CD4-positive, alpha-beta T cell treated with Interleukin-4 for 1 hour (primary cell): ENCODE measurements around the gene LHX5.
A peak's percentile ranks its signal among the peaks of the same experiment; 100 is the strongest.

Source experiments
- DNase-seq, 2 donors: peaks; one replicate each; pipeline ENCODE4 v3.0.0-alpha.2; 2020 to 2022

LHX5 gene

DNA sequence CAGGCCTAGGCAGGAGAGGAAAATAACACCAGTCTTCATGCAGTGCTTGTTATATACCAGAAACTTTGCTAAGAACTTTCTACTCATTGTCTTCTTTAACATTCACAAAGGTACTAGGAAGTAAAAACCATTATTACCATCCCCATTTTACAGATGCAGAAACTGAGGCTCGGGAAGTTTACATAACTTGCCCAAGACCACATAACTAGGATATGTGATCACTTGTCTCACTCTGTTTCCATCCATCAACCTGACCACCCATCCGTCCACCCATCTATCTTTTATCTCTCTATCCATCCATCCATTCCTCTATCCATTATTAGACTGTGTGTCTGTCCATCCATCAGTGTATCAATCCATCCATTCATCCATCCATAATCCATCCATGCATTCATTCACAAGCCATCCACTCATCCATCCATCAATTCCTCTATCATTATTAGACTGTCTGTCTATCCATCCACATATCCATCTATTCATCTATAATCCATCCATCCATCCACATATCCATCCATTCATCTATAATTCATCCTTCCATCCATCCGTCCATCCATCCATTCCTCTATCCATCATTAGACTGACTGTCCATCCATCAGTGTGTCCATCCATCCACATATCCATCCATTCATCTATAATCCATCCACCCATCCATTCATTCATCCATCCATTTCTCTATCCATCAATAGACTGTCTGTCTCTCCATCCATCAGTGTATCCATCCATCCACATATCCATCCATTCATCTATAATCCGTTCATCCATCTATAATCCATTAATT, 33.0 kb downstream of the LHX5 start:
- no peak for DNase-seq

DNA sequence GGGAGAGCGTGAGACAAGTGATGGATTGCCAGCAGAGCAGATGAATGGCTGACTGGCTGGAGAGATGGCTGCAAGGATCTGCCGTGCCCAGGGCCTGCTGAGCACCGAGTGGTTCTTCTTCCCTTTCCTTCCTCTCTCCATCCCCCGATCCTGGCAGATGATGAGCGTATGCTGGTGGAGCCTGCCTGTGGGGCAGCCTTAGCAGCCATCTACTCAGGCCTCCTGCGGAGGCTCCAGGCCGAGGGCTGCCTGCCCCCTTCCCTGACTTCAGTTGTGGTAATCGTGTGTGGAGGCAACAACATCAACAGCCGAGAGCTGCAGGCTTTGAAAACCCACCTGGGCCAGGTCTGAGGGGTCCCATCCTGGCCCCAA, 34.0 kb downstream of the LHX5 start:
- DNase-seq = no peak

DNA sequence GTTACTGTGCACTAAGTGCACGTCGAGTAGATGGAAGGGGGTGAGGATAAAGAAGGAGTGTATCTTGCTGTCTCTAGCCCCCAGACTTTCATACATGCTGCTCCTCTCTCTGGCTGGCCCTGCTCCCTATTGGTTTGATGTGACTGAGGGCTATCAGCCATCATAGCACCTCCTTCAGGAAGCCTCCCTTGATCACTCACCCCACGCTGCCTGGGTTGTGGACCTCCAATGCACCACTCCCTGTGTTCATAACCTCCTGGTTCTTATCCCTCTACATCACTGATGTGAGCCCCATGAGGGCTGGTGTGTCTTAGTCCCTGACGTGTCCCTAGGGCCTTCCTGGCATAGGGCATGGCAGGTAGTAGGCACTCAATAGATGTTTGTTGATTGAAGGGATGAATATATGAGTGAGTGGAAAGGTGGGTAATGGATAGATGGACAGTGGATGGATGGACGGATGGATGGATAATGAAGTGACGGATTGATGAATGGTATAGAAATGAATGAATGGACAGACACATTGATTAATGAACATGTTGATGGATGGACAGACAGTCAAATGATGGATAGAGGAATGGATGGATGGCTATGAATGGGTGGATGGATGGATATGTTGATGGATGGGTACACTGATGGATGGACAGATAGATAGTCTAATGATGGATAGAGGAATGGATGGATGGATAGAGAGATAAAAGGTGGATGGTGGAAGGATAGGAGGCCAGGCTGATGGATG, 34.5 kb downstream of the LHX5 start:
- DNase-seq = no peak

DNA sequence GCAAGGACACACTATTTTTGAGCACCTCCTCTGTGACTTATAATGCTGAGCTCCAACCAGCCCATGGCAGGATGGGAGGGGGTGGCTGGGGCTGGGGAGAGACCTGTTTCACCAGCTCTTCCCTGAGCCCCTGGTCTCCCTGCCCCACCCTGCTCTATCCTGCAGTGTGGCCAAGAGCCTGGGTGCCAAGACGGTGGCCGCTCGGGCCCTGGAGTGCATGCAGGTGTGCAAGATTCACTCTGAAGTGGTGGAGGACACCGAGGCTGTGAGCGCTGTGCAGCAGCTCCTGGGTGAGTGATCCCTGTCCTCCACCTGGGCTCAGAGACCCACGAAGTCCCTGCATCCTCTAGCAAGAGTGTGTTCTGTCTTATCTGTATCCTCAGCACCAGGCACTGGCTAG, 35.1 kb downstream of the LHX5 start:
- DNase-seq = no peak

DNA sequence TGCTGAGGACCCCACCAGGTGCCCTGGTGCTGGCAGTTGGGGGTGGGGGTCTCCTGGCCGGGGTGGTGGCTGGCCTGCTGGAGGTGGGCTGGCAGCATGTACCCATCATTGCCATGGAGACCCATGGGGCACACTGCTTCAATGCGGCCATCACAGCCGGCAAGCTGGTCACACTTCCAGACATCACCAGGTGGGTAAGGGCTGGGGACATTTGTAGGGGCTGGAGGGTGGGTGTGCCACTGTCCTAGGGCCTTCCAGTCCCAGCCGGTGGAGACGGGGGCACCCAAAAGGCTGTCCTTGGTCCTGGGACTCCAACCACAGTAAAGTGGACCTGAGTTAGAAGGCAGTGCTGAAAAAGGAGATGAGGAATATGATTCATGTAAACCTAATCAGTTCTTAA, 36.3 kb downstream of the LHX5 start:
- DNase-seq = no peak

DNA sequence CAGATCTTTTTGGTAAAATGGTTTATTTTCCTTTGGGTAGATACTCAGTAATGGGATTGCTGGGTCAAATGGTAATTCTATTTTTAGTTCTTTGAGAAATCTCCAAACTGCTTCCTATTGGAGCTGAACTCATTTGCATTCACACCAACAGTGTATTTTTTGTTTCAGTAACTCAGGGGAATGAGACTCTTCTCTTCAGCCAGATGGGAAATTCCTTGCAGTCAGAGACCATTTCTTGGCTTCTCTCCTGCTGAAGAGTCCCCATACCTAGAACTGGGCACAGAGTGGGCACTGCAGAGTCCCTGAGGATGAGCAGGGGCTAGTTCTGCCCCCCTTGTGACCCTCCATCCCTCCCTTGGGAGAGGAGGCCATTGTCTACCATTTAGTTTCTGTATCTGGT, 38.7 kb downstream of the LHX5 start:
- no peak for DNase-seq

DNA sequence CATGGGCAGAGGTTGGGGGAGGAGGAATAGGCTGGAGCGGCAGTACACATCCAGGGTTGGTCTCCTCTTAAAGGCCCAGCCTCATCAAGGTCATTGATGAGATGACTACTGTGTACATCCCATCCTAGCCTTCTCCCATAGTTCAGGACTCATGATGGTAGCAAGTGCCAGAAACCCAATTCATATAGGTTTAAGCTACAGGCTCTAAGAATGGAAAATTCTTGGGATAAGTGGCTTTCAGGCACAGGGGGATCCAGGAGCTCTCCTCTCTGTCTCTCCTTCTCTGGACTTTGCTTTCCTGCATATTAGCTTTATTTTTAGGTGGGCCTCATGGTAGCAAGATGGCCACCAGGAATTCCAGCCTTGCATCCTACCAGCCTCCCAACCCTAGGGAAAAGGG, 43.2 kb downstream of the LHX5 start:
- no peak for DNase-seq

DNA sequence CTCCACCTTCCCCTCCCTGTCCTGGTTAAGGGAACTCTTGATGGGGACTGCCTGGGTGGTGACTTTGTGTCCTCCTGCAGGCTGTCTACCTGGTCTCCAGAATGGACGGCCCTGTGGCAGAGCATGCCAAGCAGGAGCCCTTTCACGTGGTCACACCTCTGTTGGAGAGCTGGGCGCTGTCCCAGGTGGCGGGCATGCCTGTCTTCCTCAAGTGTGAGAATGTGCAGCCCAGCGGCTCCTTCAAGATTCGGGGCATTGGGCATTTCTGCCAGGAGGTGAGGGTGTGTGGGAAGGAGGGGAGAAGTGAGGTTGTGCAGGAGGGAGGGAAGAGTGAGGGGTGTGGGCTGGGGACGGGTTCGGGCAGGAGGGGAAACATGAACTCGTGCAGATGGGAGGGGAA, 43.8 kb downstream of the LHX5 start:
- no peak for DNase-seq

DNA sequence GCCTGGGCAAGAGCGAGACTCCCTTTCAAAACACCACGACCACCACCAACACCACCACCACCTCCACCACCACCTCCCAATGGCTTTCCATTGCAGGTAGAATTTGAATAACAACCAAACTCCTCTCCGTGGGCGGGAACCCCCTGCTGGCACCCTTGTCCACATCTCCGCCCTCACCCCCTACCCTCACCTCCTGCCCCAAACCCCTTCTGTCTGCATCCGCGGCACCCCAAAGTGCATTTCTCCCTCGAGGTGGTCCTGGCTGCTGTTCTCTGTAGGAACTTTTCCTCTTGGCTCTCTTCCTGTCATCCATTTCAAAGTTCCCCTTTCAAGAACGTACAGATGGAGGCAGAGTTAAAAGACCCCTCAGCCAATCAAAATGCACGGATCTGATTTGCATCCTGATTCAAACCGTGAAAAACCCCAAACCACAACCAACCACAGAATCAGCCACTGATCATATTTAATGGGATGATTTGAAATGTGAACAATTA, 45.7 kb downstream of the LHX5 start:
- DNase-seq = no peak

DNA sequence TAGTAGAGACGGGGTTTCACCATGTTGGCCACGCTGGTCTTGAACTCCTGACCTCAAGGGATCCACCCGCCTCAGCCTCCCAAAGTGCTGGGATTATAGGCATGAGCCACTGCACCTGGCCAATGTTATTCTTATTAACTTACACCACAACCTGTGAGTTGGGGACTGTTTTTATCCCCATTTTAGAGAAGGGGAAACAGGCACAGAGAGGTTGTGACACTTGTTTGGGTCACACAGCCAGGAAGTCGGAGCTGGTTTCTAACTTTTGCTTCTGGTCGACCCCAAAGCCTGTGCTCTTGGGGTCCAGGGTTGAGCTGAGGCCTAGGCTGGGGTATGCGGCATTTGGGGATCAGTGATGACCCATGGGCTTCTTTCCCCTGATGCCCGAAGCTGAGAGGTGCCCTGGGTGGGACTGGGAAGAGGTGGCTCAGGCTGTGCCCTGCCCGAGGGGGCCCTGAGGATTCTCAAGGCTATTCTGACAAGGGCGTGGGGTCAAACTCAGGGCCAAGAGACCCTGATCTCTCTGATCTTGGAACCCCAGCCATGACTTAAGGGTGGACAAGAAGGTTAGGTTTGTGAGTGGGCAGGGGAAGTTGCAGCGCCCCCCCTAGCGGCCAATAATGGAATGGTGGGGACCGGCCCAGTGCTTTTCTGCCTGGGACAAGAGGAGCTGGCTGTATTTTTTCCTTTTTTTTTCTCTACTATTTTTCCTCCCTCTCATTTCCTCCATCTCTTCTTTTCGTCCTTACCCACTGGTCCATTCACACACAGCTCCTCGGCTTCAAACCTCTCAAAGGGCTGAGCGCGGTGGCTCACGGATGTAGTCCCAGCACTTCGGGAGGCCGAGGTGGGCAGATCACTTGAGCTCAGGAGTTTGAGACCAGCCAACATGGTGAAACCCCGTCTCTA, 46.5 kb downstream of the LHX5 start:
- peak; percentile 51 to 55 for DNase-seq

DNA sequence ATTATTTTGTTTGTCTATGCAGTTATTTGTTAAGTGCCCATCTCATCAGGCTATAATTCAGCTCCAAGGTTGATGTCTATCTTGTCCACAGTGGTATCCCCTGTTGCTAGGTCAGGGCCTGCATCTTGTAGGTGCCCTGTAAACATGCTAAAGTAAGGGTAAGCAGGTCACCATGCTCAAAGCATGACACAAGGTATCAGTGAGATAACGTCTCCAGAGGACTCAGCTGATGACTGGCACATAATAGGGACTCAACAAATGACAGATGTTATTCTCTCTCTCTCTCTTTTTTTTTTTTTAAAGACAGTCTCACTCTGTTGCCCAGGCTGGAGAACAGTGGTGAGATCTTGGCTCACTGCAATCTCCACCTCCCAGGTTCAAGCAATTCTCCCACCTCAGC, 47.2 kb downstream of the LHX5 start:
- DNase-seq = no peak

DNA sequence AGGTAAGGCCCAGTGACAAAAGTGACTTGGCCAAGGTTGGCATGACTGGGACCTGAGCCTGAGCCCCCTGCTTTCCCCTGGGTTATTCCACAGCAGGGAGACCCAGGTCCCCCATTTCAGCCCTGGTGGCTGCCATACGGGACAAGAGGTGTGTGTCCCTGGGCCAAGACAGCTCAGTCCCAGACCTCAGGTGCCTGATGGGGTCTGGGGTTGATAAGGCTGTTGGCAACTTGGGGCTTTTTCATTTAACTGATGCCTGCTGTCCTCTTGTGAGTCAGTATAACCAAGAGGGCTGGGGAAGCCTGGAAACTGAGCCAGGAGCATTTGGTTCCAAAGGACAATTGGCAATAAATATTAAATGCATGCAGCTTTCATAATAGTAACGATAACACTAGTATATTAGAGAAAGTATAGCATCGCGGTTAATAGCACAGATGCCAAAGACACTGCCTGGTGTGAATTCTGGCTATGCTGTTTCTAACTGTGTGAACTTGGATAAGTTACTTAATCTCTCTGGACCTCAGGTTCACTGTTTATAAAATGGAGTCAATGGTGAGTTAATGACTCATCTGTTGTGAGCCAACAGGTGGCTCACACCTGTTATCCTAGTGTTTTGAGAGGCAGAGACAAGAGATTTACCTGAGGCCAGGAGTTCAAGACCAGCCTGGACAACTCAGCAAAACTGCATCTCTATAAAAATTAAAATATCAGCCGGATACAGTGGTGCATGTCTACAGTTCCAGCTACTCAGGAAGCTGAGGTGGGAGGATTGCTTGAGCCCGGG, 48.6 kb downstream of the LHX5 start:
- no peak for DNase-seq

DNA sequence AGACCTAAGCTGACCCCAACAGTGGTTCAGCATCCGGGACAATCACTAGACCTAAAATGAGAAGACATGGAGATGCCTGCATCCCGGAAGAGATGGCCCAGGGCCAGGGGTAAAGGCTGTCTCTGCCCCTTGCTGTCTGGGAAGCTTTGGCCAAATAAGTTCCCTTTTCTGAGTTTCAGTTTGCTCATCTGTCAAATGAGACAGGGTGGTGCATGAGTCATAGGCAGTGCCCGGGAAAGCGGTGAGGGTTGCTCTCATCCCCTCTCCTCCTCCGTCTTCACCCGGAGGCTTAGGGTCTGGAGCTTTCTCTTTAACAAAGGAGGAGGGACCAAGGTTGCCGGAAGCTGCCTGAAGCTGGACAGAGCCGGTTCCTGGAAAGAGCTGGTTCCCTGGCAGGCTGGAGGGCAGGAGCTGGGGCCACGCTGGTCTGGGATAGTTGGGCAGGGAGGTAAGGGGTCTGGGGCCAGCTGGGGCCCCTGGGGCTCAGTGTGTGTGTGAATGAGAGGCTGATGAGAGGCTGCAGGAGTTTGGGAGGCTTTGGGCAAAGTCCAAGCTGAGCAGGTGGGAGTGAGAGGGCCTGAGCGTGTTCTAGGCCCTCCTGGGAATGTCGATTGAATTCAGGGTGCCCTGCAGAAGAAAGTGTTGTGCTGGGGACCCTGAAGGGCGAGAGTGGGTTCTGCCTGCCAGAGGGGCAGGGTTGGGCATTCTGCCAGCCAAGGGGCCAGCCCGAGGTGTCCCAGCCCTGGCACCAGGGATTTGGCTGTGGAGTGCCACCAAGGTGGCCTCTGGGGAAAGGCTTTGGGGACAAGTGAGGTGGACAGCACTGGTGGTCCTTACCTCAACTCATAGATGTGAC, 49.4 kb downstream of the LHX5 start, which contains the start of gene SDSL:
TSS of gene SDSL (plus strand) at position 351 of the 856 bp plus-strand sequence. CDS start 5,603 bp downstream, outside the sequence.
- peak; percentile 26 to 80 for DNase-seq

DNA sequence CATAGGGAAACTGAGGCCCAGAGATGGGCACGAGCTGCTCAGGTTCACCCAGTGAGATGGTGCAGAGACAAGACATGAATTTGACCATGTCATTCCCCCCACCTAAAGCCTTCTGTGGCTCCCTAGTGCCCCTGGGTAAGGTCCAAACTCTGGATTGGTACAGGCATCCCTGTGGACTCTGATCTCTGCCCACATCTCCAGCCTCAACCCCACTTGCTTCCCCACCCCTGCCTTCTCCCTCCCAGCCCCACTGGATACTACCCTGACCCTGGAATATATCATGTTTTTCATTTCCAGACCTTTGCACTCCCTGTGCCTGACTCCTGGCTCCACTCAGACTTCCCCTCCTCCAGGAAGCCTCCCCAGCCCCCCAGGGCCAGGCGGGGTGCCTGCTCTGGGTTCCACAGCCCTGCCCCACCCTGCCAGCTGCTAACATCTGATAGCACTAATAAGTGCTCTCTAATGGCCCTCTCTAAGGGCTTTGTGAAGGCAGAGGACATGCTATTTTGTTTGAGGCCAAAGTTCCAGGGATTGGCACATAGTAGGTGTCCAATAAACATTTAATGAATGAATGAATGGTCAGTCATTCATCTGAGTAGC, 50.6 kb downstream of the LHX5 start:
- no peak for DNase-seq

DNA sequence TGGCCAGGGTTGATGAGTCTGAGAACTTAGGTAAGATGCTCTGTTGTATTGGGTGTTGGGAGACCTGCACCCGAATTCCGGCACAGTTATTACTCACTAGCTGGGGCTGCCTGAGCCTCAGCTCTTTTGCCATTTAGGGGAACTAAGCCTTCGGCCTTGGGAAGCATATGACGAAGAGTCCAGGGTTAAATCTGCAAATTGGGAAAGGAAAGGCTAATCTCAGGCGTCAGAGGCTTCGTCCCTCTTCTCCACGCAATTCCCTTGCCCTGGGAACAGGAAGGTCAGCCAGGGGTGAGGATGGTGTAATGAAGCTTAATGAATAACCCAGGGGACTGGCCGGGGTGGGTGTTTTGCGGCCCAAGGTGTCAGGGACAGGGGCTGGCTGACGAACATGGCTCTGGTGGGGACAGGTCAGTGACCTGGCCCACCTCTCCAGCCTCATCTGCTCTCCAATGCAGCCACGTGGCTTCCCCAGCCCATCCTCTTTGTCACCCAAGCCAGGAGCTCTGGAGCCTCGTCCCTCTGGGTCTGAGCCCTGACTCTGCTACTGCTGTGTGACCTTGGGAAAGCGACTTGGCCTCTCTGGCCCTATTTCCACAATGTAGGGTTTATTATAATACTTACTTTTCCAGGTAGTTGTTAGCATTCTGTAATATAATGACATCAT, 53.3 kb downstream of the LHX5 start:
- DNase-seq = no peak

DNA sequence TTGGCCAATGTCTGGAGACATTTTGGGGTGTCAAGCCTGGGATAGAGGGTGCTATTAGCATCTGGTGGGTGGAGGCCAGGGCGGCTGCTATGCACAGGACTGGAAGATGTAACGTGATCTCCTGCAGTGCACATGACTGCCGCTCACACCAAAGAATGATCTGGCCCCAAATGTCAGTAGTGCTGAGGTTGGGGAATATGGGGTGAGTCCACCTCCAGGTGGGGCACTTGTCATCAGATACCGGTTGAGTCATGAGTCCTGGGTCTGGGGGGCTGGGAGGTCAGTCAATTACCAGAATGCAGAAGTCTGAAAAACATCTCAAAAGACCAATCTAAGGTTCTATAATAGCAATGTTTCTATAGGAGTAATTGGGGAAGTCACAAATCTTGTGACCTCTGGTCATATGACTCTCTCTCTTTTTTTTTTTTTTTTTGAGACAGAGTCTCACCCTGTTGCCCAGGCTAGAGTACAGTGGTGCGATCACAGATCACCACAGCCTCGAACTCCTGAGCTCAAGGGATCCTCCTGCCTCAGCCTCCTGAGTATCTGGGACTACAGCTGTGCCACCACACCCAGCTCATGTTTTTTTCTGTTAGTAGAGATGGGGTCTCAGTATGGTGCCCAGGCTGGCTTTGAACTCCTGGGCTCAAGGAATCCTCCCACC, 55.4 kb downstream of the LHX5 start:
- DNase-seq = peak; percentile 3 to 60

DNA sequence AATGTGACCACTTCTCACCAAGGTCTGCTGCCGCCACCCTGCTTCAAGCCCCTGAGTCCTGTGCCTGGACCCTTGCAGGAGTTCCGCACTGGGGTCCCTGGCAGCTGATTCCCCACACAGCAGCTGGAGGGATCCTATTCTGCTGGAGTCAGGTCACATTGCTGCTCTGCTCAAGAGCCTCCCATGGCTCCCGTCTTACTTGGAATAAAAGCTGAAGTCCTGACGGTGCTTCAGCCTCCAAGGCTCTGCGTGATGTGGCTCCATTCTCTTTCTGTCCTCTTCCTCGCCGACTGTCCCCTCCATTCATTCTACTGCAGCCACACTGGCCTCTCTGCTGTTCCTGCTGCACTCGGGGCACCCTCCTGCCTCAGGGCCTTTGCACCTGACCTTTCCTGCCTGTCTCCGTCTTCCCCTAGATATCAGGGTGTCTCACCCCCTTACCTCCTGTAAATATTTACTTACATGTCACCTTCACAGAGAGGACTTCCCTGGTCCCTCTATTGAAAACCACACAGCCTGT, 57.1 kb downstream of the LHX5 start:
- DNase-seq = no peak

DNA sequence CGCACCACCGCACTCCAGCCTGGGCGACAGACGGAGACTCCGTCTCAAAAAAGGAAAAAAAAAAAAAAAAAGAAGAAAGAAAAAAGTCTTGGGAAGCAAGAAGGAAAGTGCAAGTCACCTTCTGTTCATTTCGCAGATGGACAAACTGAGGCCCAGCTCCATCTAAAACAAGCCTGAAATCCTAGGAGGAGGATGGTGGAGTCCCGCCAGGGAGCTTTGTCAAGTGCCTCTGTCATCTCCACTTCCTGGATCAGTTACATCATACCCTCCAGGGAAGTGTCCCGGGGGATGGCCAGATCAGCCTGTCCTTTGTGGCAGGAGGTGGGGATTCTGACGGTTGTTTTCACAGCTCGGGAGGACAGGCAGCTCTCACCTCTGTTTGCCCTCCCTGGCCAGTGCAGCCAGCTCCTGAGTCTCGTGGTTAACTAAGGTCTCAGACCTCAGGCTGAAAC, 58.2 kb downstream of the LHX5 start:
- no peak for DNase-seq
